Measurements from ENCODE around the gene UNC93B1. TPM values are rescaled to one million over a fixed set of nuclear protein-coding genes. Genes with fewer than 3 reads are reported as not detected.

The UNC93B1 gene
- total and polyA plus RNA-seq, 2 of the 13 experiments (the other 11 are each of a cell fraction or from before 2014, with no cell fraction given), result 8.8 to 18.9 TPM

DNA sequence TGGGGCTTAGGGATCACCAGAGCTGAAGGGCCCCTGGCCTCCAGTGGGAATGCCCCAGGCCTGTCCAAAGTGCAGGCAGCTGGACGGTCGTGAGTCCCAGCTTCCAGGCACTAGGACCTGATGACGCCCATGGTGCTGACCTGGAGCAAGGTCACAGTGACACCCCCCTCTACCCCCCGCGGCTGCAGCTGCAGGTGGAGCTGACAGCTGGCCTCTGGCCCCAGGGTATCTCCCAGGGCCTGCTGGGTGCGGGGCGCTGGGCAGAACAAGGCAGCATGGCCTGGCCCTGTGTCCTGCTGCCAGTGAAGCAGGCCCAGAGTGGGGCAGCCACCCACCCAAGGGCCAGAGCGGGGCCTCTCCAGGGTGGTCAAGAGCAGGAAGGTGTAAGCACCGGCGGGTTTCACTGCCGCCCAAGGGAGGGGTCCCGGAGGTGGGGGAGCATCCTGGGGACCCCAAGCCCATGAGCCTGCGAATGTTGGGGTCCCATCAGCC lies 34.4 kb upstream of the UNC93B1 start (continued):
- TF ChIP-seq, protein P1, sequence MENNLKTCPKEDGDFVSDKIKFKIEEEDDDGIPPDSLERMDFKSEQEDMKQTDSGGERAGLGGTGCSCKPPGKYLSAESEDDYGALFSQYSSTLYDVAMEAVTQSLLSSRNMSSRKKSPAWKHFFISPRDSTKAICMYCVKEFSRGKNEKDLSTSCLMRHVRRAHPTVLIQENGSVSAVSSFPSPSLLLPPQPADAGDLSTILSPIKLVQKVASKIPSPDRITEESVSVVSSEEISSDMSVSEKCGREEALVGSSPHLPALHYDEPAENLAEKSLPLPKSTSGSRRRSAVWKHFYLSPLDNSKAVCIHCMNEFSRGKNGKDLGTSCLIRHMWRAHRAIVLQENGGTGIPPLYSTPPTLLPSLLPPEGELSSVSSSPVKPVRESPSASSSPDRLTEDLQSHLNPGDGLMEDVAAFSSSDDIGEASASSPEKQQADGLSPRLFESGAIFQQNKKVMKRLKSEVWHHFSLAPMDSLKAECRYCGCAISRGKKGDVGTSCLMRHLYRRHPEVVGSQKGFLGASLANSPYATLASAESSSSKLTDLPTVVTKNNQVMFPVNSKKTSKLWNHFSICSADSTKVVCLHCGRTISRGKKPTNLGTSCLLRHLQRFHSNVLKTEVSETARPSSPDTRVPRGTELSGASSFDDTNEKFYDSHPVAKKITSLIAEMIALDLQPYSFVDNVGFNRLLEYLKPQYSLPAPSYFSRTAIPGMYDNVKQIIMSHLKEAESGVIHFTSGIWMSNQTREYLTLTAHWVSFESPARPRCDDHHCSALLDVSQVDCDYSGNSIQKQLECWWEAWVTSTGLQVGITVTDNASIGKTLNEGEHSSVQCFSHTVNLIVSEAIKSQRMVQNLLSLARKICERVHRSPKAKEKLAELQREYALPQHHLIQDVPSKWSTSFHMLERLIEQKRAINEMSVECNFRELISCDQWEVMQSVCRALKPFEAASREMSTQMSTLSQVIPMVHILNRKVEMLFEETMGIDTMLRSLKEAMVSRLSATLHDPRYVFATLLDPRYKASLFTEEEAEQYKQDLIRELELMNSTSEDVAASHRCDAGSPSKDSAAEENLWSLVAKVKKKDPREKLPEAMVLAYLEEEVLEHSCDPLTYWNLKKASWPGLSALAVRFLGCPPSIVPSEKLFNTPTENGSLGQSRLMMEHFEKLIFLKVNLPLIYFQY (CRISPR knock-in tag; IDR thresholded peaks at IDR 0.05; ENCODE audit: borderline replicate concordance), result peak; percentile 53; the same call in 1 of the 2 replicates
- no peak; the same call in 1 of the 2 replicates for TF ChIP-seq ZFYVE20 (CRISPR knock-in tag; IDR thresholded peaks at IDR 0.05; ENCODE audit: borderline replicate concordance, low read depth)
- peak; percentile 66; the same call in 1 of the 2 replicates for TF ChIP-seq ZNF766 (CRISPR knock-in tag; IDR thresholded peaks at IDR 0.05; ENCODE audit: borderline replicate concordance)
- TF ChIP-seq, protein P2, sequence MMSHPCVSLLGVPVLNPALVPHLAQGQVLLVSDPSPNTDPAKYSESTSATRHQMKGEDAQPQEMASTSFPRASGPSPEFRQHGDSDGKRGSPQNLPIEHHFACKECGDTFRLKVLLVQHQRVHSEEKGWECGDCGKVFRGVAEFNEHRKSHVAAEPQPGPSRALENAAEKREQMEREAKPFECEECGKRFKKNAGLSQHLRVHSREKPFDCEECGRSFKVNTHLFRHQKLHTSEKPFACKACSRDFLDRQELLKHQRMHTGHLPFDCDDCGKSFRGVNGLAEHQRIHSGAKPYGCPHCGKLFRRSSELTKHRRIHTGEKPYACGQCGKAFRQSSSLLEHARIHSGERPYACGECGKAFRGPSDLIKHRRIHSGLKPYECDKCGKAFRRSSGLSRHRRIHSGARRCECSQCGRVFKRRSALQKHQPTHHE (CRISPR knock-in tag; IDR thresholded peaks at IDR 0.05; ENCODE audit: borderline replicate concordance), result peak; percentile 90
- peak; percentile 95 for TF ChIP-seq SALL1 (CRISPR knock-in tag; IDR thresholded peaks at IDR 0.05)
- TF ChIP-seq, protein P3, sequence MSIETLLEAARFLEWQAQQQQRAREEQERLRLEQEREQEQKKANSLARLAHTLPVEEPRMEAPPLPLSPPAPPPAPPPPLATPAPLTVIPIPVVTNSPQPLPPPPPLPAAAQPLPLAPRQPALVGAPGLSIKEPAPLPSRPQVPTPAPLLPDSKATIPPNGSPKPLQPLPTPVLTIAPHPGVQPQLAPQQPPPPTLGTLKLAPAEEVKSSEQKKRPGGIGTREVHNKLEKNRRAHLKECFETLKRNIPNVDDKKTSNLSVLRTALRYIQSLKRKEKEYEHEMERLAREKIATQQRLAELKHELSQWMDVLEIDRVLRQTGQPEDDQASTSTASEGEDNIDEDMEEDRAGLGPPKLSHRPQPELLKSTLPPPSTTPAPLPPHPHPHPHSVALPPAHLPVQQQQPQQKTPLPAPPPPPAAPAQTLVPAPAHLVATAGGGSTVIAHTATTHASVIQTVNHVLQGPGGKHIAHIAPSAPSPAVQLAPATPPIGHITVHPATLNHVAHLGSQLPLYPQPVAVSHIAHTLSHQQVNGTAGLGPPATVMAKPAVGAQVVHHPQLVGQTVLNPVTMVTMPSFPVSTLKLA (IDR thresholded peaks at IDR 0.05), result peak; percentile 47
- no peak; the same call in 1 of the 2 replicates for TF ChIP-seq NFE2 (CRISPR knock-in tag; IDR thresholded peaks at IDR 0.05)
- TF ChIP-seq HOXA9 (CRISPR knock-in tag; IDR thresholded peaks at IDR 0.05; ENCODE audit: borderline replicate concordance), result peak; percentile 79
- TF ChIP-seq ZNF569 (CRISPR knock-in tag; IDR thresholded peaks at IDR 0.05; ENCODE audit: borderline replicate concordance), result no peak
- peak; percentile 69; the same call in 1 of the 2 replicates for TF ChIP-seq ZNF160 (CRISPR knock-in tag; IDR thresholded peaks at IDR 0.05)
- TF ChIP-seq ZSCAN31 (CRISPR knock-in tag; IDR thresholded peaks at IDR 0.05; ENCODE audit: low read depth), result peak; percentile 57; the same call in 1 of the 2 replicates
- TF ChIP-seq, protein P4, sequence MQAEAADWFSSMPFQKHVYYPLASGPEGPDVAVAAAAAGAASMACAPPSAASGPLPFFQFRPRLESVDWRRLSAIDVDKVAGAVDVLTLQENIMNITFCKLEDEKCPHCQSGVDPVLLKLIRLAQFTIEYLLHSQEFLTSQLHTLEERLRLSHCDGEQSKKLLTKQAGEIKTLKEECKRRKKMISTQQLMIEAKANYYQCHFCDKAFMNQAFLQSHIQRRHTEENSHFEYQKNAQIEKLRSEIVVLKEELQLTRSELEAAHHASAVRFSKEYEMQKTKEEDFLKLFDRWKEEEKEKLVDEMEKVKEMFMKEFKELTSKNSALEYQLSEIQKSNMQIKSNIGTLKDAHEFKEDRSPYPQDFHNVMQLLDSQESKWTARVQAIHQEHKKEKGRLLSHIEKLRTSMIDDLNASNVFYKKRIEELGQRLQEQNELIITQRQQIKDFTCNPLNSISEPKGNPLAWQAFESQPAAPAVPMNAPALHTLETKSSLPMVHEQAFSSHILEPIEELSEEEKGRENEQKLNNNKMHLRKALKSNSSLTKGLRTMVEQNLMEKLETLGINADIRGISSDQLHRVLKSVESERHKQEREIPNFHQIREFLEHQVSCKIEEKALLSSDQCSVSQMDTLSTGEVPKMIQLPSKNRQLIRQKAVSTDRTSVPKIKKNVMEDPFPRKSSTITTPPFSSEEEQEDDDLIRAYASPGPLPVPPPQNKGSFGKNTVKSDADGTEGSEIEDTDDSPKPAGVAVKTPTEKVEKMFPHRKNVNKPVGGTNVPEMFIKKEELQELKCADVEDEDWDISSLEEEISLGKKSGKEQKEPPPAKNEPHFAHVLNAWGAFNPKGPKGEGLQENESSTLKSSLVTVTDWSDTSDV (CRISPR knock-in tag; IDR thresholded peaks at IDR 0.05), result no peak
- 0 out of 2 replicates have a peak, but pooled peaks have one; percentile 37 for TF ChIP-seq ZNF772 (CRISPR knock-in tag; IDR thresholded peaks at IDR 0.05)
- TF ChIP-seq, protein P5, sequence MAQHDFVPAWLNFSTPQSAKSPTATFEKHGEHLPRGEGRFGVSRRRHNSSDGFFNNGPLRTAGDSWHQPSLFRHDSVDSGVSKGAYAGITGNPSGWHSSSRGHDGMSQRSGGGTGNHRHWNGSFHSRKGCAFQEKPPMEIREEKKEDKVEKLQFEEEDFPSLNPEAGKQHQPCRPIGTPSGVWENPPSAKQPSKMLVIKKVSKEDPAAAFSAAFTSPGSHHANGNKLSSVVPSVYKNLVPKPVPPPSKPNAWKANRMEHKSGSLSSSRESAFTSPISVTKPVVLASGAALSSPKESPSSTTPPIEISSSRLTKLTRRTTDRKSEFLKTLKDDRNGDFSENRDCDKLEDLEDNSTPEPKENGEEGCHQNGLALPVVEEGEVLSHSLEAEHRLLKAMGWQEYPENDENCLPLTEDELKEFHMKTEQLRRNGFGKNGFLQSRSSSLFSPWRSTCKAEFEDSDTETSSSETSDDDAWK (CRISPR knock-in tag; IDR thresholded peaks at IDR 0.05), result no peak
- no peak for TF ChIP-seq ZNF354B (CRISPR knock-in tag; IDR thresholded peaks at IDR 0.05)
- peak; percentile 37; the same call in 1 of the 2 replicates for TF ChIP-seq TCF7 (IDR thresholded peaks at IDR 0.05; ENCODE audit: low read depth)
- no peak for TF ChIP-seq ZNF891 (CRISPR knock-in tag; IDR thresholded peaks at IDR 0.05)
- TF ChIP-seq ASH2L (IDR thresholded peaks at IDR 0.05; ENCODE audit: insufficient read length, low read depth, low read length), result peak; percentile 59
